Neutrophil (primary cell): ENCODE data around the gene RSAD2.

Source experiments
- H3K27ac ChIP-seq: fragments of 200-600 bp; sonication (generic); 2 replicates; pipeline ENCODE4 v1.5.1; 2016; ENCODE audit warnings: mild to moderate bottlenecking, moderate library complexity
- H3K27me3 ChIP-seq: fragments of 200-600 bp; sonication (generic); 2 replicates; pipeline ENCODE4 v1.6.0; 2016; ENCODE audit warnings: mild to moderate bottlenecking
- H3K36me3 ChIP-seq: fragments of 200-600 bp; sonication (generic); 2 replicates; pipeline ENCODE4 v1.5.1; 2017
- H3K4me1 ChIP-seq, 2 experiments: fragments of 200-600 bp in 1 of 2; sonication (generic) in 1 of 2; 1 replicate in 1 of 2; 2 replicates in 1 of 2; pipeline versions ENCODE4 v1.5.1 to v1.6.1; 2013 to 2016; ENCODE audit warnings: low read depth in 1 of 2, low read length in 1 of 2, mild to moderate bottlenecking in 1 of 2, moderate library complexity in 1 of 2; ENCODE audit not compliant: control insufficient read depth in 1 of 2, insufficient read depth in 1 of 2
- H3K4me3 ChIP-seq, 2 experiments: fragments of 200-600 bp in 1 of 2; sonication (generic) in 1 of 2; 1 replicate in 1 of 2; 2 replicates in 1 of 2; pipeline ENCODE4 v1.5.1; 2013 to 2016; ENCODE audit warnings: low read depth in 1 of 2, low read length in 1 of 2, mild to moderate bottlenecking in 1 of 2, moderate library complexity in 1 of 2
- H3K9me3 ChIP-seq: fragments of 200-600 bp; sonication (generic); 2 replicates; pipeline ENCODE4 v1.5.1; 2016
- TF ChIP-seq, protein P1 (sequence below): fragments of 200-600 bp; sonication (generic); IDR thresholded peaks from 2 replicates; pipeline ENCODE4 v1.5.1; 2016; ENCODE audit warnings: antibody characterized with exemption

Gene RSAD2, protein sequence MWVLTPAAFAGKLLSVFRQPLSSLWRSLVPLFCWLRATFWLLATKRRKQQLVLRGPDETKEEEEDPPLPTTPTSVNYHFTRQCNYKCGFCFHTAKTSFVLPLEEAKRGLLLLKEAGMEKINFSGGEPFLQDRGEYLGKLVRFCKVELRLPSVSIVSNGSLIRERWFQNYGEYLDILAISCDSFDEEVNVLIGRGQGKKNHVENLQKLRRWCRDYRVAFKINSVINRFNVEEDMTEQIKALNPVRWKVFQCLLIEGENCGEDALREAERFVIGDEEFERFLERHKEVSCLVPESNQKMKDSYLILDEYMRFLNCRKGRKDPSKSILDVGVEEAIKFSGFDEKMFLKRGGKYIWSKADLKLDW

DNA sequence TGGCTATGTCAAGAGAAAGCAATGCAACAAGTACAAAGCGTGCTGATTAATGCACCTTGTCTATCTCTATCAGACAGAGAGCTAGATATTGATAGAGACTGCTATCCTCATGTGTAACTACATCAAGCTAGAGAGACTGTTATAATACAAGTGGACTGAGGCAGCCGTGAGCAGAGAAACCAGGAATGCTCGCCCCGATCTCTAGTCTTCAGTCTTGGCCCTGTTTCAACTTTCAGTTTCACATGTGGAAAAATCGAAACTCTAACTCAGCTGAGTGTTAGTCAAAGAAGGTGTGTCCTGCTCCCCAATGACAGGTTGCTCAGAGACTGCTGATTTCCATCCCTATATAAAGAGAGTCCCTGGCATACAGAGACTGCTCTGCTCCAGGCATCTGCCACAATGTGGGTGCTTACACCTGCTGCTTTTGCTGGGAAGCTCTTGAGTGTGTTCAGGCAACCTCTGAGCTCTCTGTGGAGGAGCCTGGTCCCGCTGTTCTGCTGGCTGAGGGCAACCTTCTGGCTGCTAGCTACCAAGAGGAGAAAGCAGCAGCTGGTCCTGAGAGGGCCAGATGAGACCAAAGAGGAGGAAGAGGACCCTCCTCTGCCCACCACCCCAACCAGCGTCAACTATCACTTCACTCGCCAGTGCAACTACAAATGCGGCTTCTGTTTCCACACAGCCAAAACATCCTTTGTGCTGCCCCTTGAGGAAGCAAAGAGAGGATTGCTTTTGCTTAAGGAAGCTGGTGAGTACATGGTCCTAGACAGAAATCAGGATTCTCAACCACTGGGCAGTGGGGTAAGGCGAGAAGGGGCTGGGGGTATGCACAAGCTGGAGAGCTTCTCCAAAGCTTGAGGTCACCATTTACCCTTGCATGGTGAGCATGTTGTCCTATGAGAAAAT, at the start of gene RSAD2:
RSAD2 (plus strand) TSS at position 376 of the 903 bp plus-strand sequence; CDS start at position 400, 24 bp downstream.
- Histone ChIP-seq H3K4me3 (peak within 1 kb of the TSS; percentile 49 to 58), H3K9me3 (no peaks in the 10 kb centered on the region), H3K4me1 (peaks cover 18 to 20% of the 10 kb centered on the region in 2 experiments), H3K36me3 (no peaks in the 10 kb centered on the region), H3K27ac (peak within 1 kb of the TSS; percentile 58), H3K27me3 (peaks cover 5% of the 10 kb centered on the region)
- TF ChIP-seq, protein P1, sequence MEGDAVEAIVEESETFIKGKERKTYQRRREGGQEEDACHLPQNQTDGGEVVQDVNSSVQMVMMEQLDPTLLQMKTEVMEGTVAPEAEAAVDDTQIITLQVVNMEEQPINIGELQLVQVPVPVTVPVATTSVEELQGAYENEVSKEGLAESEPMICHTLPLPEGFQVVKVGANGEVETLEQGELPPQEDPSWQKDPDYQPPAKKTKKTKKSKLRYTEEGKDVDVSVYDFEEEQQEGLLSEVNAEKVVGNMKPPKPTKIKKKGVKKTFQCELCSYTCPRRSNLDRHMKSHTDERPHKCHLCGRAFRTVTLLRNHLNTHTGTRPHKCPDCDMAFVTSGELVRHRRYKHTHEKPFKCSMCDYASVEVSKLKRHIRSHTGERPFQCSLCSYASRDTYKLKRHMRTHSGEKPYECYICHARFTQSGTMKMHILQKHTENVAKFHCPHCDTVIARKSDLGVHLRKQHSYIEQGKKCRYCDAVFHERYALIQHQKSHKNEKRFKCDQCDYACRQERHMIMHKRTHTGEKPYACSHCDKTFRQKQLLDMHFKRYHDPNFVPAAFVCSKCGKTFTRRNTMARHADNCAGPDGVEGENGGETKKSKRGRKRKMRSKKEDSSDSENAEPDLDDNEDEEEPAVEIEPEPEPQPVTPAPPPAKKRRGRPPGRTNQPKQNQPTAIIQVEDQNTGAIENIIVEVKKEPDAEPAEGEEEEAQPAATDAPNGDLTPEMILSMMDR = no peak

DNA sequence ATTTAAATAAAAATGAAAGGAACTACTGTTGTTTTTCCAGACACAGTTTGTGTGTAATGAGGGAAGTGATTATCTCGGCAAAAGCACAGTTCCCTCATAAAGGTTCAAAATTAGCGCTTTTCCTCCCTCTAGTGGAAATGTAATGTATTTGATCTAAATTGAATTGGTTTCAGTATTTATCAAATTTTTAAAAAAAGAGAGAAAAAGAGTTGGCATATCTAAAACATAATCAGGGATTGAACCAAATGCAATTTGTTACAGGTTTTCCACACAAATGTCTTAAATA, 49.3 kb upstream of the RSAD2 start:
- Histone ChIP-seq H3K36me3 (no peaks in the 10 kb centered on the region), H3K9me3 (no peaks in the 10 kb centered on the region), H3K27ac (no peak overlapping the region), H3K27me3 (no peaks in the 10 kb centered on the region), H3K4me1 (no peaks in the 10 kb centered on the region), H3K4me3 (no peak overlapping the region)
- TF ChIP-seq, protein P1 = no peak

DNA sequence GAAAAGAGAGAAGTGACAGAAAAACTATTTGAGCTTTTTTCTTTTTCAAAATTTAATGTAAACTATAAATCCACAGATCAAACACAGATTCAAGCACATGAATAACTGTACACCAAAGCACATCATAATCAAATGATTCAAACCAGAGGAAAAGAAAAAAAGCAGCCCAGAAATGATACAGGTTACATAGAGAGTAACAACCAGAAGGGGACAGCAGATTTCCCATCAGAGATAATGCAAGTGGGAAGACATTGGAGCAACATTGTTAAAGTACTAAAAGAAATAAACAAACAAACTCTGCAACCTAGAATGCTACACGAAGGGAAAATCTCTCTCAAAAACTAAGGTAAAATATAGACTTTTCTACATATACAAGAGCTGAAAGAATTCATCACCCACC, 46.3 kb upstream of the RSAD2 start:
- Histone ChIP-seq H3K4me3 (no peak overlapping the region), H3K9me3 (no peaks in the 10 kb centered on the region), H3K36me3 (no peaks in the 10 kb centered on the region), H3K27me3 (no peaks in the 10 kb centered on the region), H3K27ac (no peak overlapping the region), H3K4me1 (no peaks in the 10 kb centered on the region)
- TF ChIP-seq, protein P1 = no peak

DNA sequence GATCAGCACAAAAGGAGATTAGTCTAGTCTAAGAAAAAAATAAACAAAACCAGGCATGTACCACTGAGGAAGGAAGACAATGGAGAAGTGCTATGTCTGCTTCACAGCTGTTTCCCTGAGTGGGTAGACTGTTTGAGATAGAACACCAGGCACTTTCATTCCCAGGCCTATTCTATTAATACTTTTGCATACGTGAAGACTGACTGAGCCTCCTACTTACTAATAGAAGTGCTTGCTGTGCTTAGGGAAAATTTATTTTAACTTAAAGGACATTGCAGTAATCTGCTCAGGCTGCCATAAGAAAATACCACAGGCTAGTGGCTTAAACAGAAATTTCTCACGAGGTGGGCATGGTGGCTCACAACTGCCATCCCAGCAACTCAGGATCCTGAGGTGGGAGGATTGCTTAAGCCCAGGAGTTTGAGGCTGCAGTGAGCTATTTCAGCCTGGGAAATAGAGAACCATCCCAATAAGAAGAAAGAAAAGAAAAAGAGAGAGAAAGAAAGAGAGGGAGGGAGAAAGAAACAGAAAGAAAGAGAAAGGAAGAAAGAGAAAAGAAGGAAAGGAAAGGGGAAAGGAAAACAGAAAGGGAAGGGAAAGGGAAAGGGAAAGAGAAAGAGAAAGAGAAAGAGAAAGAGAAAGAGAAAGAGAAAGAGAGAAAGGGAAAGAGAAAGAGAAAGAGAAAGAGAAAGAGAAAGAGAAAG, 44.8 kb upstream of the RSAD2 start:
- Histone ChIP-seq H3K9me3 (no peaks in the 10 kb centered on the region), H3K4me1 (no peaks in the 10 kb centered on the region), H3K27ac (no peak overlapping the region), H3K4me3 (no peak overlapping the region), H3K27me3 (no peaks in the 10 kb centered on the region), H3K36me3 (no peaks in the 10 kb centered on the region)
- TF ChIP-seq, protein P1 = no peak

DNA sequence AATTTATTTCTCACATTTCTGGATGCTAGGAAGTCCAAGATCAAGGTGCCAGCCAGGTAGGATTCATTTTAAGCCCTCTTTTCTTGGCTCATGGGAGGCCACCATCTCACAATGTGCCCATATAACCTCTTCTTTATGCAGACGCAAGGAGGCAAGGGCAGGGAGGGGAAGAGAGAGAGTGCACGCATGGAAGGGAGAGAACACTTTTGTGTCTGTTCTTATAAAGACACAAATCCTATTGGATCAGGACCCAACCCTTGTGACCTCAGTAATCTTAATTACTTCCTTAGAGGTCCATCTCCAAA, 44.3 kb upstream of the RSAD2 start:
- H3K27me3 ChIP-seq = no peaks in the 10 kb centered on the region
- no peaks in the 10 kb centered on the region for H3K36me3 ChIP-seq
- TF ChIP-seq, protein P1 = no peak
- H3K27ac ChIP-seq = no peak overlapping the region
- H3K4me3 ChIP-seq = no peak overlapping the region
- no peaks in the 10 kb centered on the region for H3K4me1 ChIP-seq
- H3K9me3 ChIP-seq = no peaks in the 10 kb centered on the region
